ENCODE measurements around the gene PRX.

DNA sequence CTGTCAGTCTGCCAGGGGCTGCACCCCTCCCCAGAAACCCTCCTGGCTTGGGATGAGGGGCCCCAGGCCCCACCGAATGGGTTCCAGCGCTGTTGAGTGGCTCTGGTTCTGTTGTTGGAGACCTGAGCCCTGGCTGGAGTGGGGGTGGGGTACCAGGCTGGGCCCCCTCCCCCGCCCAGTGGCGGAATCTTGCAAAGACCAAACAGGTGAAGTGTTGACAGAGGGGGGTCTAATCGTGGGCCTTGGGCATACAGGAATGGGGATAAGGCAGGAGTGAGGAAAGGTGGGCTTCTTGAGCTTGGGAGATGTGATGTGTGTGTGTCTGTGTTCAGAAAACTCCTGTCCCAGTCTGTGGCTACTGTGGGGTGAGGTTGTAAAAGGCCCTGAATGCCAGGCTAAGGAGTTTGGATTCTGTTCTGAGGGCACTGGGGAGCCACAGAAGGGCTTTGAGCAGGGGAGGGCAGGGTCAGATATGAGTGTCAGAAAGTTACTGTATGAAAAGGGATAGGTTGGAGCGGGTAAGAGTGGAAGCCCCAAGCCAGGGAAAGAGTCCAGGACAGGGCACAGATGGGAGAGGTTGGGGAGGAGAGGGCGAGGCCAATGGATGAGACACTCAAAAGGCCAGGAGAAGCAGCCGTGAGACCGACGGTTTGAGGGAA, 23.0 kb downstream of the PRX start, which contains the start of gene HIPK4:
- TF ChIP-seq, protein P1, sequence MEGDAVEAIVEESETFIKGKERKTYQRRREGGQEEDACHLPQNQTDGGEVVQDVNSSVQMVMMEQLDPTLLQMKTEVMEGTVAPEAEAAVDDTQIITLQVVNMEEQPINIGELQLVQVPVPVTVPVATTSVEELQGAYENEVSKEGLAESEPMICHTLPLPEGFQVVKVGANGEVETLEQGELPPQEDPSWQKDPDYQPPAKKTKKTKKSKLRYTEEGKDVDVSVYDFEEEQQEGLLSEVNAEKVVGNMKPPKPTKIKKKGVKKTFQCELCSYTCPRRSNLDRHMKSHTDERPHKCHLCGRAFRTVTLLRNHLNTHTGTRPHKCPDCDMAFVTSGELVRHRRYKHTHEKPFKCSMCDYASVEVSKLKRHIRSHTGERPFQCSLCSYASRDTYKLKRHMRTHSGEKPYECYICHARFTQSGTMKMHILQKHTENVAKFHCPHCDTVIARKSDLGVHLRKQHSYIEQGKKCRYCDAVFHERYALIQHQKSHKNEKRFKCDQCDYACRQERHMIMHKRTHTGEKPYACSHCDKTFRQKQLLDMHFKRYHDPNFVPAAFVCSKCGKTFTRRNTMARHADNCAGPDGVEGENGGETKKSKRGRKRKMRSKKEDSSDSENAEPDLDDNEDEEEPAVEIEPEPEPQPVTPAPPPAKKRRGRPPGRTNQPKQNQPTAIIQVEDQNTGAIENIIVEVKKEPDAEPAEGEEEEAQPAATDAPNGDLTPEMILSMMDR (IDR thresholded peaks at IDR 0.05 in 2 of 3, conservative IDR thresholded peaks at IDR 0.05 in 1 of 3; ENCODE audit: borderline replicate concordance in 1 of 3, insufficient read depth in 1 of 3, low read depth in 2 of 3, low read length in 2 of 3), result no peak
- TF ChIP-seq EZH2phosphoT487 (IDR thresholded peaks at IDR 0.05; ENCODE audit: borderline replicate concordance) (no peak), POLR2A (IDR thresholded peaks at IDR 0.05; ENCODE audit: borderline replicate concordance, extremely low read depth, insufficient read depth, insufficient read length) (no peak), CEBPB (IDR thresholded peaks at IDR 0.05; ENCODE audit: low read depth) (no peak), POLR2AphosphoS5 (IDR thresholded peaks at IDR 0.05; ENCODE audit: low read depth, low read length) (no peak)
- TF ChIP-seq, protein P2, sequence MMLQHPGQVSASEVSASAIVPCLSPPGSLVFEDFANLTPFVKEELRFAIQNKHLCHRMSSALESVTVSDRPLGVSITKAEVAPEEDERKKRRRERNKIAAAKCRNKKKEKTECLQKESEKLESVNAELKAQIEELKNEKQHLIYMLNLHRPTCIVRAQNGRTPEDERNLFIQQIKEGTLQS (IDR thresholded peaks at IDR 0.05), result no peak
